BLaER1 (cell line): ENCODE measurements around the gene KCNK18.
A peak's percentile ranks its signal among the peaks of the same experiment; 100 is the strongest.
"Not testable (repeated sequence)": the region's sequence is repeated elsewhere in the genome, so short reads cannot be mapped to it uniquely, and the experiment has no call there.

ENCODE experiments used
- H3K27ac ChIP-seq: shearing (Covaris generic); formaldehyde crosslinking; 2 replicates; pipeline ENCODE4 v1.8.1; 2022
- H3K27me3 ChIP-seq: shearing (Covaris generic); formaldehyde crosslinking; 2 replicates; pipeline ENCODE4 v1.8.1; 2022
- H3K36me3 ChIP-seq: shearing (Covaris generic); formaldehyde crosslinking; 2 replicates; pipeline ENCODE4 v1.8.1; 2022
- H3K4me1 ChIP-seq: shearing (Covaris generic); formaldehyde crosslinking; 2 replicates; pipeline ENCODE4 v1.8.1; 2022
- H3K4me2 ChIP-seq: shearing (Covaris generic); formaldehyde crosslinking; 2 replicates; pipeline ENCODE4 v1.8.1; 2022
- H3K4me3 ChIP-seq: shearing (Covaris generic); formaldehyde crosslinking; 2 replicates; pipeline ENCODE4 v1.8.1; 2022
- H3K9ac ChIP-seq: shearing (Covaris generic); formaldehyde crosslinking; 2 replicates; pipeline ENCODE4 v1.8.1; 2022
- H3K9me3 ChIP-seq: shearing (Covaris generic); formaldehyde crosslinking; 2 replicates; pipeline ENCODE4 v1.8.1; 2022
- H4K20me1 ChIP-seq: shearing (Covaris generic); formaldehyde crosslinking; 2 replicates; pipeline ENCODE4 v1.8.1; 2022
- Cebpa-rat ChIP-seq: shearing (Covaris generic); IDR thresholded peaks from 2 replicates; pipeline ENCODE4 v1.8.1; 2022

KCNK18 gene

GRCh38 chr10:117217196-117217761 is 20.0 kb downstream of the KCNK18 start:
- Histone ChIP-seq H4K20me1 (no peaks in the 10 kb centered on the region), H3K27me3 (no peaks in the 10 kb centered on the region), H3K27ac (no peak overlapping the region), H3K4me2 (peak overlapping the region; percentile 80), H3K4me1 (peaks cover 15% of the 10 kb centered on the region), H3K4me3 (peak overlapping the region; percentile 58), H3K9ac (no peak overlapping the region), H3K9me3 (peaks cover 9% of the 10 kb centered on the region), H3K36me3 (no peaks in the 10 kb centered on the region)
- TF ChIP-seq Cebpa-rat = no peak

DNA sequence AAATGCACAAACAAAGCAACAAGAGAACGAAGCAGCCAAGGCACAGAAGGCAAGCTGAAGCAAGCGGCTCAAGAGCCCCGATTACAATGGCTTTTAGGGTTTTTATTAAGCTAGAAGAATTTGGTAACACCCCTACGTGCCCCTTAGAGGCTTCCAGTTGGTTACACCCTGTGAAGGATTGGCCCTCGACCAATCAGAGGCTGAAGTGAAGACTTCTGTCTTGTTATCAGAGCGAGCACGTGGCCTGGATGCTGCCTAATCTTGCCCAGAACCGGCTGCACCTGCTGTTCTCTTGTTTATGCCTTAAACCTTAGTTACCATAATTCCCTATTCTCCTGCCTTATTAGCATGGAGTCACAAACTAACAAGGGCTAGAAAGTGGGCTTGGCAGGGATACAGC is 21.4 kb downstream of the KCNK18 start:
- Histone ChIP-seq H3K4me3 (no peak overlapping the region), H3K4me1 (peaks cover 15% of the 10 kb centered on the region), H3K9me3 (0 out of 2 replicates have a peak, but pooled peaks cover 8% of the 10 kb centered on the region), H3K27me3 (no peaks in the 10 kb centered on the region), H3K36me3 (no peaks in the 10 kb centered on the region), H3K4me2 (no peak overlapping the region), H3K9ac (no peak overlapping the region), H4K20me1 (no peaks in the 10 kb centered on the region), H3K27ac (no peak overlapping the region)
- TF ChIP-seq Cebpa-rat = no peak

GRCh38 chr10:117221156-117221711 is 23.9 kb downstream of the KCNK18 start:
- H3K4me1 ChIP-seq = peaks cover 15% of the 10 kb centered on the region
- 0 out of 2 replicates have a peak, but pooled peaks cover 8% of the 10 kb centered on the region for H3K9me3 ChIP-seq
- H3K4me3 ChIP-seq = no peak overlapping the region
- no peak for TF ChIP-seq Cebpa-rat
- H3K36me3 ChIP-seq = no peaks in the 10 kb centered on the region
- H3K27ac ChIP-seq = no peak overlapping the region
- H3K9ac ChIP-seq = no peak overlapping the region
- peak overlapping the region; percentile 31 for H3K4me2 ChIP-seq
- H4K20me1 ChIP-seq = no peaks in the 10 kb centered on the region
- H3K27me3 ChIP-seq = no peaks in the 10 kb centered on the region

- Histone ChIP-seq H3K27me3 (no peaks in the 10 kb centered on the region), H3K27ac (no peak overlapping the region), H3K4me1 (peaks cover 9% of the 10 kb centered on the region), H3K4me3 (no peak overlapping the region), H3K36me3 (no peaks in the 10 kb centered on the region), H4K20me1 (no peaks in the 10 kb centered on the region), H3K4me2 (no peak overlapping the region), H3K9ac (no peak overlapping the region), H3K9me3 (no peaks in the 10 kb centered on the region)
- TF ChIP-seq Cebpa-rat = no peak
Observed at GRCh38 chr10:117222552-117222951, 25.3 kb downstream of the KCNK18 start.

- no peak overlapping the region for H3K9ac ChIP-seq
- no peak overlapping the region for H3K4me2 ChIP-seq
- no peak overlapping the region for H3K4me3 ChIP-seq
- no peaks in the 10 kb centered on the region for H3K27me3 ChIP-seq
- H3K27ac ChIP-seq = no peak overlapping the region
- no peaks in the 10 kb centered on the region for H4K20me1 ChIP-seq
- H3K9me3 ChIP-seq = no peaks in the 10 kb centered on the region
- H3K36me3 ChIP-seq = no peaks in the 10 kb centered on the region
- peaks cover 9% of the 10 kb centered on the region for H3K4me1 ChIP-seq
- no peak for TF ChIP-seq Cebpa-rat
Observed at GRCh38 chr10:117222976-117223692, 25.8 kb downstream of the KCNK18 start.

DNA sequence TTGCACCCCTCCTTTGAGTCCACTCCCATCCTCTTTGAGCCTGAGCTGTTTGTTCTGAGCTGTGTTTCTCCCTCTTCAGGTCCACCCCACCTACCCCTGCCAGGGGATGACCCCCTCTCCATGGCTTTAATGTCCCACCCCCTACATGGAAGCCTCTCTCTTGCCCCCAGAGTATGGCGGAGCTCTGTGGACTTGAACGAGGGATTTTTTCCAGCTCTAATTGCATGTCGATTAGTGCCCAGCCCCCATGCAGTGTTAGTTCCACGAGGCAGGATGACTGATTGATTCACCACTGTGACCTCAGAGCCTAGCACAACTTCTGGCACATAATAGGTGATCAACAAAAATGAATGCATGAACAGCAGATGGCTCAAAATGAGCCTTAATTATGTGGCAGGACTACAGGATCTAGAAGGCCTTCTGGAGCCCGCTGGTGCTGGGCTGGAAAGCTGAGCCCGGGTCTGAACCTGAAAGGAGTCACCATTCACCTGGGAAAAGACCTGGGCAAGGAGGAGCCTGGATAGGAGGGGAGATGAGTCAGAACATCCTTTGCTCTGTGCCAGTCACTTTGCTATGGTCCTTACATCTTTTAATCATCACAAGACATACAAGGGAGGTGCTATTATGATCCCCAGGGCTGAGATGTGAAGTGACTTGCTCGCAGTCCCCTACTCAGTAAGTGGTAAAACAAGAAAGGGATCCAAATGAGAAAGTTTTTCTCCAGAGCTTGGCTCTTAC is 26.6 kb downstream of the KCNK18 start:
- peaks cover 9% of the 10 kb centered on the region for H3K4me1 ChIP-seq
- no peaks in the 10 kb centered on the region for H3K9me3 ChIP-seq
- no peak for TF ChIP-seq Cebpa-rat
- H3K36me3 ChIP-seq = no peaks in the 10 kb centered on the region
- H3K27me3 ChIP-seq = no peaks in the 10 kb centered on the region
- H4K20me1 ChIP-seq = no peaks in the 10 kb centered on the region
- no peak overlapping the region for H3K9ac ChIP-seq
- no peak overlapping the region for H3K27ac ChIP-seq
- no peak overlapping the region for H3K4me2 ChIP-seq
- no peak overlapping the region for H3K4me3 ChIP-seq

DNA sequence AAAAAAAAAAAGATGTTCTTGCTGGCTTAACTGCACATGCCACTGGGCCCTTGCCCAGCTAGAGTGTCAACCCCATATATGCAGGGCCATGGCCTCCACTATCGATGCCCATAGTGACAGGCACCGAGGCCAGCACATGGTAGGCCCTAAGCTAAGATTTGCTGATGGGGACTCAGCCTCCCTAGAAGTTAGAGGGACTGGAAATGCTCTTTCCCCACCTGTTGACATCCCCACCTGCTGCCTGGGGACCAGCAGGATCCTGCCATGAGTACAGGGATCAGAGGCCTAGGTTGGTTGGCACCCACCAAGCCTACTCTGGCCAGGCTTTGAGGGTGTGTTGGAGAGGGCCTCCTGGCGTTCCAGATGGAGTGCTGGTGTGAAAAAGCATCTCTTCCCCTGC is 27.6 kb downstream of the KCNK18 start:
- Histone ChIP-seq H3K27ac (no peak overlapping the region), H3K36me3 (no peaks in the 10 kb centered on the region), H4K20me1 (no peaks in the 10 kb centered on the region), H3K4me1 (peaks cover 9% of the 10 kb centered on the region), H3K27me3 (no peaks in the 10 kb centered on the region), H3K9ac (no peak overlapping the region), H3K9me3 (peaks cover 2% of the 10 kb centered on the region; the same call in 1 of the 2 replicates), H3K4me3 (no peak overlapping the region), H3K4me2 (no peak overlapping the region)
- TF ChIP-seq Cebpa-rat = no peak

DNA sequence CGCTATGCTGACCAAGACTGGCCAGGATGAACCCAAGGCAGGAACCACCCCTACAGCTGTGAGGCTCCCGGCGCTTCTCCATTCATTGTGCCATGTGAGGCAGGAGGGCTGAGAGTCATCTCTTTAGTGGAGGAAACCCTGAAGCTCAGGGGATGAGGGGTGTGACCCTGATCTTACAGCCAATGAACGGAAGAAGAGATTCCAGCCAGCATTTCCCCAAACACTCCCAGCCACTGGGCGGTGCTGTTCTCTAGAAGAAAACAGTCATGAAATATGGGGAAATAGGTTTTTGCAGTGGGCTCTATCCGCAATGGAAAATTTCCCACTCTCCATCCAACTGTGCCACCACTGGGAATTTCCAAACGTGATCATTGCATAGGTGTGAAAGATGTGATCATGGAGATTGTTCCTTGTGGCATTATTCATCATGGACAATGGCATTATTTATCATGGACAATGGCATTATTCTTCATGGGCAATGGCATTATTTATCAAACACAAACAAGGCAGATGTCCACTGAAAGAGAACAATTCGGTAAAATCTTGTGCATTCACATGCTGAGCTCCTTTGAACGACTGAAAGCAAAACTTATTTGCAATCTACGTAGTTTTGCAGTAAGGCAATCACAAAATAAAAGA is 29.6 kb downstream of the KCNK18 start:
- Histone ChIP-seq H3K36me3 (no peaks in the 10 kb centered on the region), H3K9me3 (peaks cover 9% of the 10 kb centered on the region; the same call in 1 of the 2 replicates), H3K4me1 (no peaks in the 10 kb centered on the region), H4K20me1 (no peaks in the 10 kb centered on the region), H3K4me3 (no peak overlapping the region), H3K27ac (no peak overlapping the region), H3K4me2 (no peak overlapping the region), H3K9ac (no peak overlapping the region), H3K27me3 (no peaks in the 10 kb centered on the region)
- TF ChIP-seq Cebpa-rat = no peak

GRCh38 chr10:117228210-117228609 is 30.9 kb downstream of the KCNK18 start:
- Histone ChIP-seq H3K9ac (no peak overlapping the region), H3K4me3 (no peak overlapping the region), H3K27me3 (no peaks in the 10 kb centered on the region), H3K9me3 (peaks cover 9% of the 10 kb centered on the region; the same call in 1 of the 2 replicates), H3K4me2 (no peak overlapping the region), H3K4me1 (no peaks in the 10 kb centered on the region), H4K20me1 (no peaks in the 10 kb centered on the region), H3K36me3 (no peaks in the 10 kb centered on the region), H3K27ac (no peak overlapping the region)
- TF ChIP-seq Cebpa-rat = no peak

GRCh38 chr10:117230107-117230506 is 32.8 kb downstream of the KCNK18 start:
- not testable (repeated sequence) for H3K9ac ChIP-seq, H3K4me3 ChIP-seq, H3K27ac ChIP-seq, H3K4me1 ChIP-seq, H3K36me3 ChIP-seq, H3K27me3 ChIP-seq, H3K9me3 ChIP-seq, H4K20me1 ChIP-seq, H3K4me2 ChIP-seq
